Measurements from ENCODE around the gene NR3C1.

NR3C1 gene

DNA sequence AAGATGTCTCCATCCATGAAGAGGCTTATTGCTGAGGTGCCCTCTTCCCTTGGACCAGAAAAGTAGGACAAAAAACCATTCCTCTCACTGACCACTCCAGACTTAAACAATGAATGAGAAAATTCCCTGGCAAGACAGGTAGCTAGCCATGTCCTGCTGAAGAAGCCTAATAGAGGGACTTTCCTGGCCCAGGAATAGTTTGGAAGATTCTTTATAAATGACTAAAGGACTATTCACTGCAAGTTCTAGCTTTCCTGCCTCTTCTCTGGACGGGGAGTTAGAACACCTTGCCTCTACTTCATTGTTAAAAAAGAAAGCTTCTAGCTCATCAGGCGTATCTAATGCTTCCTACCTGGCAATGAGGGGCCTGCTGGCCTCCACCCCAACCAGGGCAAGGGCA, 153.6 kb downstream of the NR3C1 start:
- DNase-seq: no peak

DNA sequence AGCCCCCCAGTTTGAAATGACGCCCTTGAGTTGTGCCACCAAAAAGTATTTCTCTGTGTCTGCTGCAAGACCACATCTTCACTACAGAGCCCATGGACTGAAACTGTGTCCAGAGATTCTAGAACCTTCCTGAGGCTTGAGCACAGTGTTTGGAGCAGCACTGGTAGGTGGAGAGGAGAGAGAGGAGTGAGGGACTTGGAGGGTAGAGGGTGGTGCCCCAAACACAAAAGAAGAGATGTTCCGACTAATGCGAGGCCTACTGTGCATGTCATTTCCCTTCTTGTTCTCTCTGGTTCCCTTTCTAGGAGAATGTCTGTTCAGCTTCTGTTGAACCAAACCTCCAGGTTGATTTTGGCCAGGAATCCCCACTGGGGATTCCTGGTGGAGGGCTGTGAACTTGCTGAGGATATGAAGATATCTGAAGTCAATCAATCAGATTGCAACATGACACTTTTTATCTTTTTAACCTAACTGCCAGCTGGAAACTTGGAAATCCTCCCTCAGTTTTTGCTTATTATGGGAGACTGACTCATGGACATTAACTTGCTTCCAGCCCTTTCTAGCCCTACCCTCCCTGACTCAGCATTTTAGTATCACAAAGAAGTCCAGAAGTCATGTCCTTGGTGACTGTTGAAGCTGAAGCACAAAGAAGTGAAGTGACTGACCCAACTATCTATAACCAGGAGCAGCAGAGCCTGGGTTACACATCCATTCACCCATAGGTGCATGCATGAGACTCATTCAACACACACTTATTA, 154.5 kb downstream of the NR3C1 start:
- DNase-seq: peak; percentile 62

DNA sequence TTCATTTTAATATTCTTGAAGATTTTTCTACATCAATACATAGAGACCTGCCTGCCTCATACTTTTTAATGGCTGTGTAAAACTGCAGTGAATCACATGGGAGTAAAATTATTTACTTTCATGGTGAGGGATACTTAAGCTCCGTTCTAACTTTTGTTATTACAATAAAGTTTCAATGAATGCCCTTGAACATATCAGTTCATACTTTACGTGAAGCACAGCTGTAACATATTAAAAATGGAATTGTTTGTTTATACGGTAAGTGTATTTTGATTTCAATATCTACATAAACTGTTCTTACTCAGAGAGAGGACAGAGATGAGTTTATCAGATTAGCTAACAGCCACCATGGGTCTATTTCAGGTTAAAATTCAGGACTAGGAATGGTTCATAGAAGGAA, 155.1 kb downstream of the NR3C1 start:
- DNase-seq: no peak

DNA sequence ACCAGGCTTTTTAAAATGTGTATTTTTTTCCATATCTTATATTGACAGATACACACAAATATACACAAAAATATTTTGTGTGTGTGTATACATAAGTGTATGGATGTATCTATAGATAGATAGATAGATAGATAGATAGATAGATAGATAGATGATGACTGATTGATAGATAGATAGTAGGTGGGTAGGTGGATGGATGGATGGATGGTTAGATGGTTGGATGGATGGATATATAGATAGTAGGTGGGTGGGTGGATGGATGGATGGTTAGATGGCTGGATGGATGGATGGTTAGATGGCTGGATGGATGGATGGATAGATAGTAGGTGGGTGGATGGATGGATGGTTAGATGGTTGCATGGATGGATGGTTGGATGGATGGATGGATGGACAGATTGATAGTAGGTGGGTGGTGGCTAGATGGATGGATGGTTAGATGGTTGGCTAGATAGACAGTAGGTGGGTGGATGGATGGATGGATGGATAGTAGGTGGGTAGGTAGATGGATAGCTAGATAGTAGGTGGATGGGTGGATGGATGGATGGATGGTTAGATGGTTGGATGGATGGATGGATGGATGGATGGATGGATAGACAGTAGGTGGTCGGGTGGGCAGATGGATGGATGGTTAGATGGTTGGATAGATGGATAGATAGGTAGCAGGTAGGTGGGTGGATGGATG, 156.2 kb downstream of the NR3C1 start:
- no peak for DNase-seq

DNA sequence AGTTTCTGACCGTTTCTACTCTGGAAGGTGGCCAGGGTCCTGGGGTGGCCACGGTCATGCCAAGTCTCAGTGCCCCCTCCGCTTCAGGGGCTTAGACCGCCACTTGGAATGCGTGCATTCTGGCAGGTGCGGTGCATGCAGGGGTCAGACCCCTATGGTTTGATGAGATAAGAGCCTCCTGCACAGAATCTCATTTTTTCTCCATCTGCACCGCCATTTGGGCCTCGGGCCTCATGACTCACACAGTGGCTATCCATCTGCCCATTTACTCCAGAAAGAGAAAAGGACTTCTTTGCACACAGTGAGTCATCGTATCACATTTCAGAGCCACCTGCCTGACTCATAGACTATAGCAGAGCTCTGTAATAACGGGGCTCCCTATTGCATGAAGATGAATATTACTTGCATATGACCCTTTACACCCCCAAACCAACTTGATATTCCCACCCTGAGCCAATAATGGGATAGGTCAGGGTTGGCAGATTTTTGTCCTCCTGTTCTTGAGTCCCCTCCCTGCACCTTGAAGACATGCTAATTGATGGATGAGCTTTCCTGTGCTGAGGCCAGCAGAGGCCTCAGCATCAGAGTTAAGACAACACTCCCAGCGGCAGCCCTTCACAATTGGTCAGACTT, 157.4 kb downstream of the NR3C1 start:
- DNase-seq: peak; percentile 12

DNA sequence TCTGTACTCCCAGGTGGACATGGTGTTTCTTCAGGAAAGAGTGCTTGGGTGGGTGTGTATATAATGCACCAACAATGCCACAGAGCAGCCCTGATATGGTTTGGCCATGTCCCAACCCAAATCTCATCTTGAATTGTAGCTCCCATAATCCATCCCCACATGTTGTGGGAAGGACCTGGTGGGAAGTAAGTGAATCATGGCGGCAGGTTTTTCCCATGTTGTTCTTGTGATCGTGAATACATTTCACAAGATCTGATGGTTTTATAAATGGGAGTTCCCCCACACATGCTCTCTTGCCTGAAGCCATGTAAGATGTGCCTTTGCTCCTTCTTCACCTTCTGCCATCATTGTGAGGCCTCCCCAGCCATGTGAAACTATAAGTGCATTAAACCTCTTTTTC, 158.5 kb downstream of the NR3C1 start:
- DNase-seq: no peak

DNA sequence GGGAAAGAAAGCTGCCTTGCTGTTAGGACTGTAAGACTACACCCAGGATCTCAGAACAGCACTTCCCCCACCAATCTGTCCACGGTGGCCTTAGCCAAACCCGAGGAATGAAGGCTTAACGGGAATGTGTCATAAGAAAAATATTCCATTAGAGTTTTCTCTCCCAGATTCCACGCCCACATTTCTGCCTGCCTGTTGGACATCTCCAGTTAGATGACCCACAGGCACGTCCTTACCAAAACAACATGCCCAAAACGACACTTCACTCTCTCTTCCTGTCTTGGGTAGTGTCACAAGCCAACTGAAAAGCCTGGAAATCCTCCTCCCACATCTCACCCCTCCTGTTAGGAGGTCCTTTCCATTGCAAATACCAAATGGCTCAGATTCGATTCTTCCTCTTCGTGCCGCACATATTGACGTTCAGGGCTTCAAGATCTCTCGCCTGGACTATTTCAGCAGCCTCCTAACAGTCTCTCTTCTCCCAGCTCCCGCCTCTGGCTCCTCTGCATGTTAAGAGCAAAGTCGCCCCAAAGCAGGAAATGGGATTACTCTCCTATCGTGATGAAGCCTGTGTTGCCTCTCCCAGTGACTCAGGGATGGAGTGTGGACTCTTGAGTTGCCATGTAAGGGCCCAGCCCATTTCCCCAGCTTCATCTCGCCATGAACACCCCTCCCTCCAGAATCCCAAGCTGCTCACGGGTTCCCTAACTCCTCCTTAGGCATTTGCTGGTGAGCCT, 159.3 kb downstream of the NR3C1 start:
- DNase-seq: no peak

DNA sequence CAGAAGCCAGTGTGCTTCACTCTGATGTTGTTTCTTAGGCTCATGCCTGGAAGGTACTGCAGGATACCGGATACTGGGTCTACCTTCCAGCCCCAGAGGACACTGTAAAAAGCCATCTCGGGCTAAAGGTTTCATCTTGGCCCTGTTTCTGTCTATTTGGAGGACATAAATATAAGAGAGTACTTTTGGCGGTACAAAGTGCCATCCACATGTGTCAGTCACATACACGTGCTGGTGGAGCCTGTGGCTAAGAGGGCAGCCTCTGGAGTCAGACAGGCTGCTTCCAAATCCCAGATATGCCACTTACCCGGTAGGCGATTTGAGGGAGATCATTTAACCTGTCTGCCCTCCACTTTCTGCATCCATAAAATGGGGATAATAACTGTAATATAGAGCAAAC, 160.4 kb downstream of the NR3C1 start:
- DNase-seq: no peak

DNA sequence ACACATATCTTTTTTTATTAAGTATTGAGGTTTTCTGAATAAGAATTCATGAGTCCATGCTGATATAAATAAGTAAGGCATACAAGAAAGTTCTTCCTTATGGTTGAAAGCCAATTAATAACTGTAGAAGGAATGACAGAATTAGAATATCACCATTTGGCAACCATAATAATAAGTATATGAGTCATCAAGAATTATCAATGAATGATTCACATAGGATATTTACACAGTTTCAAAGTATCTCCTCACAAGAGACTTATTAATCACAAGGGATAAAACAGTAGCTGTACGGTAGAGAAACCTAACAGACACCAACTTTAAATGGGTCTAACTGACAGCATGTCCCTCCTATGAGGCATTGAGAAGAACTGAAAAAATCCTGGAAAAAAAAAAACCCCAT, 161.6 kb downstream of the NR3C1 start:
- DNase-seq: no peak

DNA sequence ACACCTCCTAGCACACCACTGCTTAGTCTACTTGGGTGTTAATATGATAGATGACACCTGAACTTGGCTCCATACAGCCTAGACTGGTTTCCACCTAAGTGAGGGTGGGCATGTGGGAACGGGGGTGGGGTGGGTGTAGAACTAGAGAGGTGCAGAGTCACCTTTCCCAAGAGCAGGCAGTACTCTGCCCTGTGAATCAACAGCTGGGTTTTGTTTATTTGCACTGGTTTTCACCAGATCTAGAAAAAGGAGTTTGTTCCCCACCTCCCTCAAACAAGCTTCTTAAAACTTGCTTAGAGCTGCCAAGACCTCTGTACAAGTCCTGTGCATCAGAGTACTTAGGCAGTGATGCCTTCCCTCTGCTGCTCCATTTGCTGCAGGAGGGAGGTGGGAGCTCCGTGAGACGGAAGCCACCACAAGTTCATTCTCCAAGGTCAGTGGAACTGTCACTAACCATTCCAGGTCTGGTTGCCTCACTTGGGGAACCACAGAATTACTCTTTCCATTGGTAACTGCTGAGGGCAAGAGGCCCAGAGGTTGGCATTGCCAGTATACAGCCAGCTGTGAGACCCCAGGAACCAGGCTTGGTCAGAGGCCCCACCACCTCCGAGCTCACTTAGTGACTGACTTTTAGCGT, 163.5 kb downstream of the NR3C1 start:
- DNase-seq: no peak

DNA sequence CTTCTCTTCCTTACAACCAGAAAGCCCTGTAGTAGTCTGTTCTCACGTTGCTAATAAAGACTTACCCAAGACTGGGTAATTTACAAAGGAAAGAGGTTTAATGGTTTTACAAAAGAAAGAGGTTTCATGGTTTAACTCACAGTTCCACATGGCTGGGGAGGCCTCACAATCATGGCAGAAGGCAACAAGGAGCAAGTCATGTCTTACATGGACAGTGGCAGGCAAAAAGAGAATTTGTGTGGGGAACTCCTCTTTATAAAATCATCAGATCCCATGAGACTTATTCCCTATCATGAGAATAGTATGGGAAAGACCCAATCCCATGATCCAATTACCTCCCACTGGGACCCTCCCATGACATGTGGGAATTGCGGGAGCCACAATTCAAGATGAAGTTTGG, 164.9 kb downstream of the NR3C1 start:
- no peak for DNase-seq

DNA sequence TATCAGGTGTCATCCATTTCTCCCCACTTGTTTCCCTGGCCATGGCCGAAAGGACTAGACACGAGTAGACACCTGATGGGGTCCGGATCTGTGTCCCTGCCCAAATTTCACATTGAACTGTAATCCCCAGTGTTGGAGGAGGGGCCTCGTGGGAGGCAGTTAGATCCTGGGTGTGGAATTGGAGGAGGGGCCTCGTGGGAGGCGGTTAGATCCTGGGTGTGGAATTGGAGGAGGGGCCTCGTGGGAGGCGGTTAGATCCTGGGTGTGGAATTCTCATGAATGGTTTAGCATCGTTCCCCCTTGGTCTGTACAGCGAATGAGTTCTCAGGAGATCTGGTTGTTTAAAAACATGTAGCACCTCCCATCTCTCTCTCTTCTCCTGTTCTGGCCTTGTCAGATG, 165.8 kb downstream of the NR3C1 start:
- DNase-seq: no peak

DNA sequence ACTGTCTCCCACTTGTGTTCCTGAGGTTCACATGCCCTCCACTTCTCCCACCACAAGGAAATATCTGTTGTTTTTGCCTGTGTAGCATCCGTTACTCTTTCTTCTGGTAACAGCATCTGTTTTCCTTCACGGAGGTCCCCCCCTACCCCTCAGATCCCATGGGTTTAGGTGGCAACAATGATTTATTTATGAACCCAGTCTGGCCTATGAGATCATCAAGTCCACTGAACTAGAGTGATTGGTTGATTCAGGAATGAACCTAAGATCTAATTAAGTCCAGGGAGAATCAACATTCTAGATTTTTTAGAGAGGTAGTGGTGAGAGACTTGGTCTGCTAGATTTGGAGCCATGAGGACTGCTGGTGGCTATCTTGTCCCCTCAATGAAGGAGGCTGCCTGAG, 166.8 kb downstream of the NR3C1 start:
- no peak for DNase-seq

DNA sequence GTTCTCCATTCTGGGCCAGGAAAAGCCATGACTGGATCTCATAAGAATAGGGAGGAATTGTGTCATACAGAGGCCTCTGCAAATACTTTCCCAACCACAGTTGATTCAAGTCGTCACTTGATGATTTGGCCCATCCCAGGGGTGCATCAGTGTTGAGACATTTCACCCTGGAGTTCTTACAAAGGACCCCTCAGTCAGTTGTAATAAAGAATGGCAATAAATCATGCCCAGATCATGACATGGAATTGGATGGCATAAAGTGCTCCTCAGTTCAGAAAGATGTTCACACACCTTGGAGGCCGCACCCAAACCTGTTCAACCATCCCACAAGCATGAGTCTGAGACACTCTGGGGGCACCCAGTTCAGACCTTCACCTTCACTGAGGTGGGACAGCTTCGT, 168.1 kb downstream of the NR3C1 start:
- DNase-seq: no peak

DNA sequence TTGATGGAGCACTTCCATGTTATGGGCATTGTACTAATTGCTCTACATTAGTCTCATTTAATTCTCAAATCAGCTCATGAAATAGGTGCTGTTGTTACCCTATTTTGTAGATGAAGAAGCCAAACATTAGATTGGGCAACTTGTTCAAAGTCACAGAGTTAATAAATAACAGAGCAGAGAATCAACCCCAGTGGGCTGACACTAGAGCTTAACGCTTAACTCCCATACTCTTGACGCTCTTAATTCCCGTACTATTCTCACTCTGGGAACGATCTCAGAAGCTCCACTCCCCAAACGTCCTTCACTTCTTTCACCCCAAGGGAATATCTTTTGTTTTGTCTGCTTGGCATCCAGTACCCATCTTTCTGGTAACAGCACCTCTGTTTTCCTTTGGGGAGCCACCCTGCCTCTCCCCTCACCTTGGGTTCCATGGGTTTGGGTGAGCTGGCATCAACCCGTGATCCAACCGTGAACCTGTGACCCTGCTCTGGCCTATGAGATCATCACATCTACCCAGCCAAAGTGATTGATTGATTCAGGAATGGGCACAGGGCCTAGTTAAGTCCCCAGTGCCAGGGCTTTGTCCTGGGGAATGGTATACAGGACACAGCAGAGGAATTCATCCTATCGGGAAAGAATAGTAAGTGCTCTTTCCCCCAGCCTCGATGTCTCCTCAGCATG, 169.2 kb downstream of the NR3C1 start:
- no peak for DNase-seq

DNA sequence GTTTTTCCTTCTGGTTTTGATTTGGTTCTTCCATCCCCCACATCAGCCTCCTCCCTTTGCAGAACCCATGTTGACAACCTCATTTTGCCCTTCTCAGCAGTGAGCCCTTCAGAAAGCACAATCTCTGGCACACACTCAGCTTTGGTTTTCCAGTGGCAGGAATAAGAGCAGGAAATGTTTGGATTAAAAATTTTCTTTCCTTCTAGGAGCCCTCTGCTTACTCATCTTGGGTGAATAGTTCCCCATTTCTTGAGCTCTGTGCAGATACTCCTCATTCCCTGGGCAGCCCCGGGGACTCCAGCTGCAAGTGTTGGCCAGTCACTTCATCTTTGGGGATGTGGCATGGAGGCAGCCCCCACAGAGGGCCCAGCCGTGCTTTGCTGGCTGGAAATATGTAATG, 170.5 kb downstream of the NR3C1 start:
- DNase-seq: no peak

DNA sequence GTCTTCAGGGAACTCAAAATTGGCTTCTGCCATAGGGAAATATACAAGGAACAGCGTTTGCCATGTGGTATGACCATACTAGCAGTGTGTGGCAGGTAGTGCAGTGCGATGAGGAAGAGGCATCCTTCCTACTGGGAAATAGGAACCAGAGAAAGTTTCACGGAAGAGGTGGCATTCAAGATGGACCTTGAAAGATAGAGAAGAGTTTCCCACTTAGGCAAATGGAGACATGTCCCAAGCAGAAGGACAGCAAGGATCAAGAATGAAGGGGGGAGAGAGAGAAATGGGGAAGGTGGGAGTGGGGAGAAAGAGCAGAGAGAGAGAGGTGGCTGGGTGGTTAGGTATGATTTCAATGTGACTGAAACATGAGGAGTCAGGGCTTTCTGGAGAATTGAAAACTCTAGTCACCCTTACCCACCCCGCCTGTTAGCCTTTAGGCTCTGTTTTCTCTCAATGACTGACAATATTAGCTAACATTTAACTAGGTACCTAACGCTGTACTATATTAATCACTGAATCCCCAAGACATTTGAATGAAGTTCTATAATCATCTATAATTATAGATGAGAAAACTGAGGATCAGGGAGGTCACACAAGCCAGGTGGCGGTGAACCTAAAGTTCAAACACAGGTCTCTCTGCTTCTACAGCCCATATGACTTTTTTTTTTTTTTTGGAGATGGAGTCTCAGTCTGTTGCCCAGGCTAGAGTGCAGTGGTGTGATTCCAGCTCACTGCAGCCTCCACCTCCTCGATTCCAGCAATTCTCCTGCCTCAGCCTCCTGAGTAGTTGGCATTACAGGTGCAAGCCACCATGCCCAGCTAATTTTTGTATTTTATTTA, 171.3 kb downstream of the NR3C1 start:
- no peak for DNase-seq

DNA sequence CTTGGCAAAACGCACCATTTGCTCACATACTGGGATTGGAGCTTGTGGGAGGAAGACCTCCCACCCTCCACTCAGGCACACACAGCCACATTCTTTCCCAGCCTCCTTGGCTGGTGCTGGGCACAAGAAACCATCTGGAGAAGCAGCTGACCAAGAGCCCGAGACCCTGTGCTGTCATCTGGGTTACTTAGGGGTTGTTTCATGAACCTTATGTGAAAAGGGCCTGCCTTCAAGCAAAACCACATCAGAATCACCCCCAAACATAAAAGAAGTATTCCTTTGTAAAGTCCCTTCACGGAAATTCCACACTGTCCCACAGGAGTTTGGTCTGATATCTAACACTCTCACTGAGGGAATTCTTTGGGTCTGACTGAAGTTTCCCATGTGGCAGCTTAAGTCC, 172.1 kb downstream of the NR3C1 start:
- no peak for DNase-seq

DNA sequence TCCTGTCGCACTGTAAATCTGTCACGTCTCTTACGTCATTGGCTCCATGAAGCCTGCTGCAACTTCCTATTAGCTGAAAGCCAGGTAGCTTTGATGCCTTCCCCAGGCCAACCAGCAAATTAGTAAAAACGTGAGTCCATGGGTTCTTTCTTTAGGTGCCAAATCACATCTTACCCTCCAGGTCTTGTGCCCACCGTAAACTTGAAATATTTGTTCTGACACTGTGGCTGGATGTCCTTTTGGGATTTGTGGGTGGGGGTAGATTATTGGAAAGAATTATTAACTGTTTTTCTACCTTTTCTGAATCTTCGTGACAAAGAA, 172.8 kb downstream of the NR3C1 start:
- no peak for DNase-seq

DNA sequence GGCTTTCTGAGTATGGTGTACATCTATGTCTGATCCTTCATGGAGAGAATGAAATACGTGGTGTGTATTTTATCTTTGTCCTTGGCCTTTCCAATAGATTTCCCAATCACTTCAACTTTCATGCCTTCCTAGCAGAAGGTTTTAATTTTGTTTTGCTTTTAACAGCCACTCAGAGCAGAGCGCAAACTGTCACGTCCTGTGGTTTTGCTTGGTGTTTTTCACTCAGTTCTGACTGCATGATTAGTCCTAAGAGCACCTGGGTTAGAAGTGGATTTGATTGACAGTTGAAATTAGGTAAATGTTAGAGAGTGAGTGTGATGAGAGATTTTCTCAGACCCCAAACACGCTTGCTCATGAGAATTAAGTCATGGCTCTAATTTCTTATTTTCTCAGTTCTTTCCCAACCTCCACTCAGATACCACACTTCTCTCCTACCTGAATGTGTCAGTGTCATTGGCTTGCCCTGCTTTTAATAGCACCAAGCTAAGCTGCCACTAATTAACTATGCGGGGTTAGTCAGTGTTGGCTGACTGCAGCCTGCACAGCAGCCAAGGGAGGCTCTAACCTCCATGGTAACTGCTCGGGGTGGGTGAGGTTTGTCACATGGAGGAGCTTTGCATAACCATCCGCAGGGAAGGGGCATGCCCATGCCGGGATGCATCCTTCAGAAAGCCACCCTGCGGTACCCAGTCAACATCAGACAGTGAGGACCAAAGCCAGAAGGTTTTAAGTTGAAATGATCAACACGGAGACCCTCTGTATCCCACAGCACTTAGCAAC, 173.4 kb downstream of the NR3C1 start:
- no peak for DNase-seq

DNA sequence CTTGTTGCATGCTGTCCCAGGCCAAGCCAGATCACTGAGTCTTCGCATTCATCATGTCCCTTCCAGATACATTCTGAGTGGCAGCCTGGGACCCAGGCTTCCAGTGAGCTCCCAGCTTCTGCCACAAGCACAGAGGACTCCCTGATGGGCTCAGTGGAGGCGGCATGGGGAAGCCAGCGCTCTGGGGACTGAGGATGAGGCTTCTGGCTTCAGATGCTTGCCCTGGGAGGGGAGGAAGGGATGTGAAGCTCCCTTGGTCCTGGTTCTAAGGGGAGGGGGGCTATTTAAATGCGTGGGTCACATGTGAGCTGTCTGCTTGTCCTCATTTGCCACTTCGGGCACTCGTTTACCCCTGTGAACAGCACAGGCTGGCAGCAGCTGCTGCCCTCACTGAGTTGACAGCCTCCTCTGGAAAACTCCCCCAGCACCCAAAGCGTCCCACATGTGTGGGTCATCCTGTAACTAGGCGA, 174.0 kb downstream of the NR3C1 start:
- no peak for DNase-seq

Measured in hematopoietic multipotent progenitor cell treated with erythropoietin and hydrocortisone succinate and interleukin-3 and kit ligand, for 8 days (in vitro differentiated cells).